Heart right ventricle (tissue), 16 donors: ENCODE results near the gene MELTF. TPM values are rescaled to one million over a fixed set of nuclear protein-coding genes. Genes with fewer than 3 reads are reported as not detected.

ENCODE experiments used
- ATAC-seq, 8 donors: fragments of 200-7000 bp; cut with Tn5 transposase; one replicate each; pipeline ENCODE4 v1.9.1; 2020; ENCODE audit warnings: mild to moderate bottlenecking in 8 of 8, moderate library complexity in 8 of 8, moderate number of reproducible peaks in 1 of 8
- DNase-seq, 2 donors: peaks; one replicate each; pipeline ENCODE4 v3.0.0-alpha.2; 2020
- H3K27ac ChIP-seq, 10 donors: fragments of 200-600 bp; sonication (generic) in 2 of 10; one replicate each; pipeline versions ENCODE4 v1.5.0 to v1.8.0; 2020 to 2022; ENCODE audit warnings: mild to moderate bottlenecking in 3 of 10
- H3K27me3 ChIP-seq, 7 donors: fragments of 200-600 bp; one replicate each; pipeline ENCODE4 v1.8.0; 2021 to 2022; ENCODE audit warnings: mild to moderate bottlenecking in 2 of 7
- H3K36me3 ChIP-seq, 9 donors: fragments of 200-600 bp; sonication (generic) in 1 of 9; one replicate each; pipeline versions ENCODE4 v1.5.0 to v1.8.0; 2020 to 2022; ENCODE audit warnings: mild to moderate bottlenecking in 2 of 9
- H3K4me1 ChIP-seq, 9 donors: fragments of 200-600 bp; sonication (generic) in 1 of 9; one replicate each; pipeline versions ENCODE4 v1.5.0 to v1.8.0; 2020 to 2022; ENCODE audit warnings: mild to moderate bottlenecking in 4 of 9
- H3K4me3 ChIP-seq, 10 donors: fragments of 200-600 bp; sonication (generic) in 2 of 10; one replicate each; pipeline versions ENCODE4 v1.5.0 to v1.8.0; 2020 to 2022; ENCODE audit warnings: mild to moderate bottlenecking in 7 of 10, moderate library complexity in 2 of 10
- H3K9me3 ChIP-seq, 11 donors: fragments of 200-600 bp in 10 of 11; sonication (generic) in 2 of 11; one replicate each; pipeline versions ENCODE4 v1.5.0 to v1.8.0; 2013 to 2022; ENCODE audit warnings: mild to moderate bottlenecking in 2 of 11, control low read depth in 1 of 11, moderate library complexity in 1 of 11
- CTCF ChIP-seq, 9 donors: fragments of 200-600 bp; sonication (generic) in 2 of 9; IDR thresholded peaks; one replicate each; pipeline versions ENCODE4 v1.5.0 to v1.8.0; 2021 to 2022; ENCODE audit warnings: antibody characterized with exemption in 9 of 9, mild to moderate bottlenecking in 5 of 9, moderate library complexity in 1 of 9
- WGBS, 2 donors: extraction: QIAGEN DNeasy Blood & Tissue Kit; methylation state at CpG; one replicate each; pipeline ENCODE4 v1.1.7; 2013; ENCODE audit warnings: inconsistent platforms in 1 of 2; 5-methylcytosine and 5-hydroxymethylcytosine counted together
- intact Hi-C, 10 donors: fragments of 100-400 bp; cut with DNase I; formaldehyde crosslinking; loops; one replicate each; pipeline versions ENCODE4 v1.11.1 to v1.14.2; 2022
- polyA plus RNA-seq, 2 donors: library from polyadenylated mRNA; stranded (reverse); fragments of 200-250 nt; gene quantifications; one replicate each; pipeline ENCODE4 v1.2.3, GENCODE V29; 2013
- total RNA-seq, 10 donors: library from RNA; stranded (reverse); fragmentation: NEBNext Ultra II Directional in 3 of 10; extraction: Animal tissue kit (Norgen Biotek cat#: 25700) in 3 of 10; gene quantifications; one replicate each; pipeline versions ENCODE4 v1.2.1 to v1.2.4, GENCODE V29; 2021 to 2023
- donor health status: Arrhythmogenic right ventricular cardiomyopathy.
- donor health status: ischemic (EF 13 %, LVEDD 7.1; RV severe dilation, severe dysfunction).
- donor health status: healthy with polysubstance abuse.
- donor health status: DM: no; HTN: yes; CAD: no.
- donor health status: DM: no; HTN: no; CAD: no.
- donor health status: ischemic (EF 25% LVEDD 6.9; RV normal size, moderate dysfunction).
- donor health status: ischemic (EF 25% LVEDD 5.7; RV mildly dilated, moderate dysfunction).
- donor health status: healthy.
- donor health status: DM: yes; HTN: yes; CAD: no.
- donor health status: Ischemic cardiomyopathy.
- donor health status: ischemic (EF 35%, LVEDD 5.7; RV mildly dilated, moderate dysfunction).
- donor health status: nonischemic (EF 11% LVEDD 7.7; RV severe dilation, severe dysfunction).
- donor health status: DM: yes; HTN: yes; CAD: no.
- donor health status: PGD.
- donor health status: ischemic (EF 29% LVEDD 5.4; RV normal size, mild dysfunction).
- donor health status: nonischemic (EF 23%, LVEDD 6.1; RV moderate dilation, normal function).

Gene MELTF
- total and polyA plus RNA-seq, 12 donors = 2.5 to 31.4 (median 6.8) TPM

DNA sequence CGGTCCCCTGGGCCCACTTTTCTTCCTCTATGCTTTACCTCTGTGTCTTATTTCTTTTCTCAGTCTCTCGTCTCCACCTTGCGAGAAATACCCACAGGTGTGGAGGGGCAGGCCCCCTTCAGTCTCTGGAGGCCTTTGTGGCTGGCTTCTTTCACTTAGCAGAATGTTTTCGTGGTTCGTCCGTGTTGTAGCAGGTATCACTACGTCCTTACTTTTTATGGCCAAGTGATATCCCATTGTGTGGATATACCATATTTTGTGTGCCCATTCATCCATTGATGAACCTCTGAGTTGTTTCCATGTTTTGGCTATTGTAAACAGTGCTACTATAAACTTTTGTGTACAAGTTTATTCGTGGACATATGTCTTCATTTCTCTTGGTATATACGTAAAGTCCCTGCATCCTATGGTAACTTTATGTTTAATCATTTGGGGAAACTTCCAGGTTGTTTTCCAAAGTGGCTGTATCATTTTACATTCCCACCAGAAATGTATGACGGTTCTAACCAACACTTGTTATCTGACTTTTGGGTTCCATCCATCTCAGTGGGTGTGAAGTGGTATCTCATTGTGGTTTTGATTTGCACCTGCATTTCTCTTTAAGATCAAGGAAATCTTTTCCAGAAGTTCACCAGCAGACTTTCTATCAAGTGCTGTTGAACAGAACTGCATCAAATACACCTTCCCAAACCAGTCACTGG lies 66.5 kb downstream of the MELTF start:
- intact Hi-C loops = loop anchor here in 2 of 10 donors (10.0 kb wide), 2 partner anchors 118 to 418 kb away; no protein-coding TSS in a partner anchor
- no peak for TF ChIP-seq CTCF (IDR thresholded peaks at IDR 0.05)
- Histone ChIP-seq H3K4me3 (no peak overlapping the region), H3K27me3 (no peaks in the 10 kb centered on the region), H3K4me1 (peaks cover 3 to 12% (median 7%) of the 10 kb centered on the region in 9 donors), H3K9me3 (no peaks in the 10 kb centered on the region), H3K36me3 (peaks cover 0 to 12% (median 0%) of the 10 kb centered on the region in 9 donors), H3K27ac (no peak overlapping the region)
- ATAC-seq (no peak), DNase-seq (no peak)
- WGBS, 2 donors = 89 to 91% methylated on average over 10 of the region's 10 CpGs

GRCh38 chr3:196962108-196962929 lies 67.3 kb downstream of the MELTF start:
- 87 to 91% methylated on average over 9 of the region's 9 CpGs for WGBS, 2 donors

DNA sequence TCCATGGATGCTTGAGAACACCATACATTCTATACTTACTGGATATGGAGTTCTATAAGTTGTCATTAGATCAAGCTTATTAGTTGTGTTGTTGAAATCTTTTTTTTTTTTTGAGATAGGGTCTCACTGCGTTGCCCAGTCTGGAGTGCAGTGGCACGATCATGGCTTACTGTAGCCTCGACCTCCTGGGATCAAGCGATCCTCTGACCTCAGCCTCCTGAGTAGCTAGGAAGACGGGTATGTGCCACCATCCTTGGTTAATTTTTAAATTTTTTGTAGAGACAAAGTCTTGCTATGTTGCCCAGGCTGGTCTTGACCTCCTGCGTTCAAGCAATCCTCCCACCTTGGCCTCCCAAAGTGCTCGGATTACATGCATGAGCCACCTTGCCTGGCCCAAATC lies 74.8 kb downstream of the MELTF start:
- H3K36me3 ChIP-seq = peaks cover 0 to 17% (median 0%) of the 10 kb centered on the region in 9 donors
- no peaks in the 10 kb centered on the region for H3K27me3 ChIP-seq
- no peak for DNase-seq
- ATAC-seq = no peak
- no peak for TF ChIP-seq CTCF (IDR thresholded peaks at IDR 0.05)
- intact Hi-C loops = no loop called here
- H3K27ac ChIP-seq = no peak overlapping the region
- H3K4me1 ChIP-seq = no peaks in the 10 kb centered on the region
- no peaks in the 10 kb centered on the region for H3K9me3 ChIP-seq
- WGBS, 2 donors = 78 to 87% methylated on average over 7 of the region's 7 CpGs
- H3K4me3 ChIP-seq = no peak overlapping the region

More at GRCh38 chr3:196962108-196962929, 67.3 kb downstream of the MELTF start:
- intact Hi-C loops = loop anchor here in 2 of 10 donors (10.0 kb wide), 2 partner anchors 118 to 418 kb away; no protein-coding TSS in a partner anchor
- Histone ChIP-seq H3K4me1 (peaks cover 0 to 4% (median under 1%) of the 10 kb centered on the region in 9 donors), H3K27me3 (no peaks in the 10 kb centered on the region), H3K36me3 (peaks cover 0 to 12% (median 0%) of the 10 kb centered on the region in 9 donors), H3K9me3 (no peaks in the 10 kb centered on the region), H3K27ac (no peak overlapping the region), H3K4me3 (no peak overlapping the region)
- DNase-seq = no peak
- ATAC-seq = no peak
- no peak for TF ChIP-seq CTCF (IDR thresholded peaks at IDR 0.05)

Other genes starting within 250 kb of the MELTF start
- gene SENP5, start 161.9 kb downstream of the MELTF start, total RNA-seq = 10 to 100 TPM; 15.2 to 24.9 (median 20.6) TPM
- 1 to 10 TPM; 5.8 to 6.4 TPM for gene SENP5, start 161.9 kb downstream of the MELTF start, polyA plus RNA-seq
- gene NCBP2, start 87.3 kb downstream of the MELTF start, total RNA-seq = 10 to 100 TPM; 28.3 to 48.1 (median 34.8) TPM
- 10 to 100 TPM; 28.2 to 42.0 TPM for gene NCBP2, start 87.3 kb downstream of the MELTF start, polyA plus RNA-seq
- gene PIGZ, start 61.0 kb downstream of the MELTF start, total RNA-seq = 1 to 10 TPM; 4.4 to 7.7 (median 6.0) TPM
- gene PIGZ, start 61.0 kb downstream of the MELTF start, polyA plus RNA-seq = 1 to 10 TPM; 2.2 to 7.3 TPM